Mucosa of stomach (tissue), 1 donor: ENCODE measurements around the gene LRRC45.

Source experiments
- H3K27me3 ChIP-seq: one replicate; pipeline ENCODE4 v1.7.0; 2013; ENCODE audit warnings: mild to moderate bottlenecking, low read length; ENCODE audit not compliant: control insufficient read depth, insufficient read depth
- H3K36me3 ChIP-seq: one replicate; pipeline ENCODE4 v1.7.0; 2013; ENCODE audit warnings: low read length; ENCODE audit not compliant: control insufficient read depth, insufficient read depth
- H3K4me1 ChIP-seq: one replicate; pipeline ENCODE4 v1.7.0; 2013; ENCODE audit warnings: mild to moderate bottlenecking, low read length; ENCODE audit not compliant: control insufficient read depth, insufficient read depth
- H3K4me3 ChIP-seq: one replicate; pipeline ENCODE4 v1.7.0; 2013; ENCODE audit warnings: low read length
- H3K9ac ChIP-seq: one replicate; pipeline ENCODE4 v1.7.0; 2013; ENCODE audit warnings: mild to moderate bottlenecking, low read length, moderate library complexity
- H3K9me3 ChIP-seq: one replicate; pipeline ENCODE4 v1.7.0; 2013; ENCODE audit warnings: mild to moderate bottlenecking, low read length, moderate library complexity; ENCODE audit not compliant: control insufficient read depth
- donor health status: Pancreatic carcinoma.

The LRRC45 gene

GRCh38 chr17:82019690-82020571, 3.2 kb upstream of the LRRC45 start:
- Histone ChIP-seq H3K36me3 (no peaks in the 10 kb centered on the region), H3K27me3 (no peaks in the 10 kb centered on the region), H3K9me3 (no peaks in the 10 kb centered on the region), H3K4me3 (no peak overlapping the region), H3K9ac (no peak overlapping the region), H3K4me1 (peaks cover 39% of the 10 kb centered on the region)

- Histone ChIP-seq H3K4me1 (peaks cover 39% of the 10 kb centered on the region), H3K4me3 (no peak overlapping the region), H3K27me3 (no peaks in the 10 kb centered on the region), H3K36me3 (no peaks in the 10 kb centered on the region), H3K9ac (no peak overlapping the region), H3K9me3 (no peaks in the 10 kb centered on the region)
These were observed 2.5 kb upstream of the LRRC45 start for GRCh38 chr17:82020572-82021106.

GRCh38 chr17:82021107-82021899, 1.8 kb upstream of the LRRC45 start:
- H3K9me3 ChIP-seq = no peaks in the 10 kb centered on the region
- no peaks in the 10 kb centered on the region for H3K36me3 ChIP-seq
- peak overlapping the region; percentile 77 for H3K4me3 ChIP-seq
- no peaks in the 10 kb centered on the region for H3K27me3 ChIP-seq
- H3K4me1 ChIP-seq = peaks cover 39% of the 10 kb centered on the region
- peak overlapping the region; percentile 86 for H3K9ac ChIP-seq

DNA sequence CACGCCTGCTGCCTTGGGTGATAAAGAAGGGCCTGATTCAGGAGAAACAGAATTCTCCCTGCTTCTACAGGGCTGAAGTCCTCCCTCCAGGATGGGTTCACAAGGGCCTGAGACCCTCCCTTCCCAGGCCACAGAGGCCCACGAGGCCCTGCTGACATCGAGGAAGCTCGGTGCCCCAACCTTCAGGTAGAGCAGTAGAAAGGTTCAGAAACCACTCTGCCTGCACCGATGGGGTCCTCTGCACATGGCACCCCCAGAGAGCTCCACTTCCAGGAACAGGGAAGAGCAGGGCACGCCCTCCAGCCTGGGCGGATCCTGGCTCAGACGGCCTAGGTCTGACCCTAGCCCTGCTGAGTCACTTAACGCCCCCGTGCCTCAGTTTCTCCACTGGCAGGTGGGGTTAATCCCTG, 1.2 kb upstream of the LRRC45 start:
- Histone ChIP-seq H3K36me3 (no peaks in the 10 kb centered on the region), H3K4me1 (peaks cover 39% of the 10 kb centered on the region), H3K27me3 (no peaks in the 10 kb centered on the region), H3K9ac (peak overlapping the region; percentile 86), H3K9me3 (no peaks in the 10 kb centered on the region), H3K4me3 (peak overlapping the region; percentile 77)

- Histone ChIP-seq H3K27me3 (no peaks in the 10 kb centered on the region), H3K9ac (peak within 1 kb of the TSS; percentile 86), H3K4me1 (peaks cover 39% of the 10 kb centered on the region), H3K9me3 (no peaks in the 10 kb centered on the region), H3K4me3 (peak within 1 kb of the TSS; percentile 77), H3K36me3 (no peaks in the 10 kb centered on the region)
These were observed 660 bp upstream of the LRRC45 start, which contains the start of gene CENPX for GRCh38 chr17:82022310-82022980. Gene CENPX (minus strand): TSS chr17:82022878. CDS start chr17:82022861, 17 bp downstream.

GRCh38 chr17:82023447-82024241, 539 bp downstream of the LRRC45 start:
- Histone ChIP-seq H3K27me3 (no peaks in the 10 kb centered on the region), H3K4me1 (peaks cover 39% of the 10 kb centered on the region), H3K9me3 (no peaks in the 10 kb centered on the region), H3K36me3 (no peaks in the 10 kb centered on the region), H3K4me3 (peak overlapping the region; percentile 50), H3K9ac (peak overlapping the region; percentile 62)

DNA sequence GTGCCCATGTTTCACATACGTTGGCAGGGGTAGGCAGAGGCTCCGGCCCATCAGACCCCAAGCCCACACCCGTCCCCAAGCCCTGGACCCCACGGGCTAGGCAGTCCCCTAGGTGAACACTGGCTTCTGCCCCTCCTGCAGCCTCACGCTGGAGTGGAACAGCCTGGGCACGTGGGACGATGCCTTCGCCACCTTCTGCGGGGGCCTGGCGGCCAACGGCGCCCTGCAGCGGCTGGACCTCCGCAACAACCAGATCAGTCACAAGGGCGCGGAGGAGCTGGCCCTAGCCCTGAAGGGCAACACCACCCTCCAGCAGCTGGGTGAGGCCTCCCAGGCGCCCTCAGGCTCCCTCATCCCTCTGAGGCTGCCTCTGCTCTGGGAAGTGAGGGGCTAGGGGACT, 1.8 kb downstream of the LRRC45 start:
- H3K9me3 ChIP-seq = no peaks in the 10 kb centered on the region
- H3K27me3 ChIP-seq = no peaks in the 10 kb centered on the region
- H3K36me3 ChIP-seq = no peaks in the 10 kb centered on the region
- no peak overlapping the region for H3K4me3 ChIP-seq
- no peak overlapping the region for H3K9ac ChIP-seq
- H3K4me1 ChIP-seq = peaks cover 34% of the 10 kb centered on the region

GRCh38 chr17:82025401-82026107, 2.4 kb downstream of the LRRC45 start:
- Histone ChIP-seq H3K9ac (no peak overlapping the region), H3K9me3 (no peaks in the 10 kb centered on the region), H3K4me1 (peaks cover 33% of the 10 kb centered on the region), H3K36me3 (no peaks in the 10 kb centered on the region), H3K4me3 (no peak overlapping the region), H3K27me3 (no peaks in the 10 kb centered on the region)

GRCh38 chr17:82028246-82028645, 5.1 kb downstream of the LRRC45 start:
- no peaks in the 10 kb centered on the region for H3K36me3 ChIP-seq
- no peaks in the 10 kb centered on the region for H3K9me3 ChIP-seq
- H3K4me1 ChIP-seq = peaks cover 23% of the 10 kb centered on the region
- H3K27me3 ChIP-seq = no peaks in the 10 kb centered on the region
- no peak overlapping the region for H3K9ac ChIP-seq
- H3K4me3 ChIP-seq = no peak overlapping the region

GRCh38 chr17:82028966-82029365, 5.9 kb downstream of the LRRC45 start:
- Histone ChIP-seq H3K9me3 (no peaks in the 10 kb centered on the region), H3K4me1 (peaks cover 20% of the 10 kb centered on the region), H3K9ac (no peak overlapping the region), H3K4me3 (no peak overlapping the region), H3K27me3 (no peaks in the 10 kb centered on the region), H3K36me3 (no peaks in the 10 kb centered on the region)

DNA sequence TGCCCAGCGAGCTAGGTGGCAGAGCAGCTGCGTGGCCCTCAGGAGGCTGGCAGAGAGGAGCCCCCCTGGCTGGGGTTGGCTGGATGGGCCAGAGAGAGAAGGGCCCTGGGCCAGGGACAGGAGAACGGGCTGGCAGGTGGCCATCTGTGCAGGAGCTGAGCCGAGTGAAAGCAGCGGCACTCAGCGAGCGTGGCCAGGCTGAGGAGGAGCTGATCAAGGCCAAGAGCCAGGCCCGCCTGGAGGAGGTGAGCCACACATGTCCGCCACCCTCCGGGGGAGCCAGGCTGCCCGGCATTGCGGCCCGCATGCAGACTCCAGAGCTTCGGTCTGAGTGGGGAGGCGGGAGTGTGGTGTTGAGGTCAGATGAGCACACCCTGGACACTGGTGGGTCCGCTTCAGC, 6.3 kb downstream of the LRRC45 start:
- Histone ChIP-seq H3K27me3 (no peaks in the 10 kb centered on the region), H3K9ac (no peak overlapping the region), H3K4me1 (peaks cover 16% of the 10 kb centered on the region), H3K9me3 (no peaks in the 10 kb centered on the region), H3K36me3 (no peaks in the 10 kb centered on the region), H3K4me3 (no peak overlapping the region)
